Spleen (tissue), 7 donors: ENCODE data around the gene RHOV.

Experiments used
- CTCF ChIP-seq, 11 experiments: fragments of 200-600 bp in 7 of 11; fragments of 450-650 bp in 4 of 11; sonication (generic) in 4 of 11; IDR thresholded peaks in 8 of 11; conservative IDR thresholded peaks in 3 of 11; 1 replicate in 7 of 11; 2 replicates in 4 of 11; pipeline versions ENCODE4 v1.4.0 to v1.8.0; 2016 to 2021; ENCODE audit warnings: antibody characterized with exemption in 11 of 11, inconsistent platforms in 4 of 11, mild to moderate bottlenecking in 1 of 11
- POLR2AphosphoS5 ChIP-seq, 3 donors: sonication (generic); formaldehyde crosslinking; IDR thresholded peaks; one replicate each; pipeline ENCODE4 v1.5.1; 2017; ENCODE audit warnings: antibody characterized with exemption in 3 of 3
- donor health status: DM: no; HTN: no; CAD: no; lungs with moderate emphysema.
- donor health status: DM: no; HTN: no; CAD: no.
- donor health status: DM: no; HTN: no; CAD: no.

GRCh38 chr15:40855706-40856234 is 18.3 kb downstream of the RHOV start:
- TF ChIP-seq CTCF (IDR thresholded peaks at IDR 0.05 in 8 of 11, conservative IDR thresholded peaks at IDR 0.05 in 3 of 11) = no peak
- TF ChIP-seq POLR2AphosphoS5 (IDR thresholded peaks at IDR 0.05) = no peak
